ENCODE results near the gene NDRG2. TPM values are rescaled to one million over a fixed set of nuclear protein-coding genes. Genes with fewer than 3 reads are reported as not detected.
"Not testable (repeated sequence)": the region's sequence is repeated elsewhere in the genome, so short reads cannot be mapped to it uniquely, and the experiment has no call there.

Gene NDRG2
- total and polyA plus RNA-seq, 7 experiments from 2014 or later = 5.9 to 39.9 (median 35.1) TPM

GRCh38 chr14:21017528-21018245 is 7.2 kb downstream of the NDRG2 start:
- Histone ChIP-seq H3K9me3 (ENCODE audit: control insufficient read depth in 2 of 3, low read length in 3 of 3) (no peaks in the 10 kb centered on the region), H3K4me1 (ENCODE audit: control insufficient read depth in 2 of 2, insufficient read depth in 2 of 2, low read length in 2 of 2) (no peaks in the 10 kb centered on the region), H3K27me3 (ENCODE audit: control insufficient read depth in 2 of 2, insufficient read depth in 2 of 2, low read length in 2 of 2) (no peaks in the 10 kb centered on the region), H3K36me3 (ENCODE audit: control insufficient read depth in 2 of 3, insufficient read depth in 3 of 3, low read length in 3 of 3) (peaks cover 0 to 42% (median 4%) of the 10 kb centered on the region in 3 experiments), H3K4me3 (ENCODE audit: low read length) (no peak overlapping the region), H3K27ac (ENCODE audit: low read depth, low read length) (no peak overlapping the region)
- Mint-ChIP-seq H3K36me3 (peaks cover 0 to 39% (median 19%) of the 10 kb centered on the region in 5 donors), H3K4me1 (peaks cover 2 to 11% (median 6%) of the 10 kb centered on the region in 7 donors), H3K27me3 (peaks cover 0 to 23% (median 4%) of the 10 kb centered on the region in 5 donors), H3K9me3 (no peaks in the 10 kb centered on the region), H3K27ac (no peak overlapping the region), H3K4me3 (no peak overlapping the region)
- CTCF ChIA-PET = interaction anchor here (7.3 to 12.0 kb wide), 4 partner anchors 15 to 89 kb away, joined by 99 to 178 read pairs (median 145); partner anchors contain the start of genes RNASE13, RNASE7 and TPPP2
- no peak for DNase-seq
- POLR2A ChIA-PET = interaction anchor here (0.5 kb wide), 1 partner anchor 363 kb away, joined by 8 read pairs; no protein-coding TSS in a partner anchor
- intact Hi-C loops (cut with micrococcal nuclease) = no loop called here
- peak; percentile 20 for ATAC-seq

GRCh38 chr14:21016413-21017190 is 8.3 kb downstream of the NDRG2 start:
- Histone ChIP-seq H3K27ac (ENCODE audit: low read depth, low read length) (no peak overlapping the region), H3K4me1 (ENCODE audit: control insufficient read depth in 2 of 2, insufficient read depth in 2 of 2, low read length in 2 of 2) (no peaks in the 10 kb centered on the region), H3K27me3 (ENCODE audit: control insufficient read depth in 2 of 2, insufficient read depth in 2 of 2, low read length in 2 of 2) (no peaks in the 10 kb centered on the region), H3K4me3 (ENCODE audit: low read length) (no peak overlapping the region), H3K9me3 (ENCODE audit: control insufficient read depth in 2 of 3, low read length in 3 of 3) (no peaks in the 10 kb centered on the region), H3K36me3 (ENCODE audit: control insufficient read depth in 2 of 3, insufficient read depth in 3 of 3, low read length in 3 of 3) (peaks cover 0 to 41% (median 4%) of the 10 kb centered on the region in 3 experiments)
- peaks cover 0 to 38% (median 19%) of the 10 kb centered on the region in 5 donors for H3K36me3 Mint-ChIP-seq
- peaks cover 6 to 23% (median 15%) of the 10 kb centered on the region in 5 donors for H3K27me3 Mint-ChIP-seq
- intact Hi-C loops (cut with micrococcal nuclease) = no loop called here
- DNase-seq (no peak), ATAC-seq (no peak)
- peaks cover 0 to 5% (median 0%) of the 10 kb centered on the region in 7 donors for H3K4me1 Mint-ChIP-seq
- H3K9me3 Mint-ChIP-seq = no peaks in the 10 kb centered on the region
- H3K27ac Mint-ChIP-seq = peak overlapping the region in 1 of 9 donors; percentile 25
- CTCF ChIA-PET = interaction anchor here (3.7 to 12.0 kb wide), 5 partner anchors 13 to 90 kb away, joined by 21 to 178 read pairs (median 132); partner anchors contain the start of genes RNASE13, RNASE7 and TPPP2
- POLR2A ChIA-PET = interaction anchor here (2.8 kb wide), 1 partner anchor 23 kb away, joined by 21 read pairs; no protein-coding TSS in a partner anchor
- H3K4me3 Mint-ChIP-seq = no peak overlapping the region

GRCh38 chr14:21015312-21015711 is 9.5 kb downstream of the NDRG2 start:
- H3K9me3 ChIP-seq (ENCODE audit: control insufficient read depth in 2 of 3, low read length in 3 of 3) = no peaks in the 10 kb centered on the region
- no peaks in the 10 kb centered on the region for H3K4me1 ChIP-seq (ENCODE audit: control insufficient read depth in 2 of 2, insufficient read depth in 2 of 2, low read length in 2 of 2)
- H3K4me1 Mint-ChIP-seq = peaks cover 0 to 5% (median 0%) of the 10 kb centered on the region in 7 donors
- H3K9me3 Mint-ChIP-seq = no peaks in the 10 kb centered on the region
- no peak overlapping the region for H3K27ac ChIP-seq (ENCODE audit: low read depth, low read length)
- H3K27me3 Mint-ChIP-seq = peaks cover 12 to 29% (median 21%) of the 10 kb centered on the region in 5 donors
- H3K36me3 Mint-ChIP-seq = peaks cover 0 to 27% (median 10%) of the 10 kb centered on the region in 5 donors
- ChIA-PET CTCF (interaction anchor here (0.6 to 12.0 kb wide), 27 partner anchors 8 to 200 kb away, joined by 3 to 178 read pairs (median 6); partner anchors contain the start of genes METTL17, RNASE13, RNASE7 and TMEM253), POLR2A (interaction anchor here (0.7 to 2.8 kb wide), 7 partner anchors 8 to 480 kb away, joined by 3 to 24 read pairs (median 6); no protein-coding TSS in a partner anchor)
- no peak for DNase-seq
- ATAC-seq = peak; percentile 42
- H3K27me3 ChIP-seq (ENCODE audit: control insufficient read depth in 2 of 2, insufficient read depth in 2 of 2, low read length in 2 of 2) = no peaks in the 10 kb centered on the region
- no peak overlapping the region for H3K4me3 ChIP-seq (ENCODE audit: low read length)
- intact Hi-C loops (cut with micrococcal nuclease) = loop anchor here (2.0 kb wide), 2 partner anchors 51 to 53 kb away; no protein-coding TSS in a partner anchor
- peaks cover 0 to 28% (median 4%) of the 10 kb centered on the region in 3 experiments for H3K36me3 ChIP-seq (ENCODE audit: control insufficient read depth in 2 of 3, insufficient read depth in 3 of 3, low read length in 3 of 3)
- H3K27ac Mint-ChIP-seq = no peak overlapping the region
- no peak overlapping the region for H3K4me3 Mint-ChIP-seq

- H3K36me3 ChIP-seq (ENCODE audit: control insufficient read depth in 2 of 3, insufficient read depth in 3 of 3, low read length in 3 of 3) = peaks cover 0 to 25% (median 4%) of the 10 kb centered on the region in 3 experiments
- ChIA-PET POLR2A (interaction anchor here (0.7 to 2.8 kb wide), 8 partner anchors 9 to 92 kb away, joined by 3 to 24 read pairs (median 6); no protein-coding TSS in a partner anchor), CTCF (interaction anchor here (0.6 to 12.0 kb wide), 25 partner anchors 8 to 201 kb away, joined by 3 to 178 read pairs (median 6); partner anchors contain the start of genes METTL17, RNASE13, RNASE7 and TMEM253)
- DNase-seq = peak; percentile 56 to 82 (median 76)
- H3K27ac ChIP-seq (ENCODE audit: low read depth, low read length) = no peak overlapping the region
- H3K9me3 Mint-ChIP-seq = no peaks in the 10 kb centered on the region
- no peaks in the 10 kb centered on the region for H3K9me3 ChIP-seq (ENCODE audit: control insufficient read depth in 2 of 3, low read length in 3 of 3)
- H3K4me3 Mint-ChIP-seq = no peak overlapping the region
- peaks cover 12 to 29% (median 21%) of the 10 kb centered on the region in 5 donors for H3K27me3 Mint-ChIP-seq
- H3K4me1 ChIP-seq (ENCODE audit: control insufficient read depth in 2 of 2, insufficient read depth in 2 of 2, low read length in 2 of 2) = no peaks in the 10 kb centered on the region
- peaks cover 0 to 5% (median 0%) of the 10 kb centered on the region in 7 donors for H3K4me1 Mint-ChIP-seq
- no peak overlapping the region for H3K4me3 ChIP-seq (ENCODE audit: low read length)
- peak; percentile 88 for ATAC-seq
- intact Hi-C loops (cut with micrococcal nuclease) = loop anchor here (1.0 to 2.0 kb wide), 6 partner anchors 11 to 90 kb away; partner anchors contain the start of gene NDRG2 (in 1 of the 2)
- peak overlapping the region in 1 of 9 donors; percentile 17 for H3K27ac Mint-ChIP-seq
- no peaks in the 10 kb centered on the region for H3K27me3 ChIP-seq (ENCODE audit: control insufficient read depth in 2 of 2, insufficient read depth in 2 of 2, low read length in 2 of 2)
- H3K36me3 Mint-ChIP-seq = peaks cover 0 to 26% (median 10%) of the 10 kb centered on the region in 5 donors
Measured at GRCh38 chr14:21014761-21015190, 10.1 kb downstream of the NDRG2 start.

- H3K4me3 Mint-ChIP-seq = no peak overlapping the region
- ChIA-PET POLR2A (interaction anchor here (0.8 kb wide), 1 partner anchor 34 kb away, joined by 3 read pairs; no protein-coding TSS in a partner anchor), CTCF (interaction anchor here (1.0 to 12.0 kb wide), 6 partner anchors 23 to 96 kb away, joined by 3 to 178 read pairs (median 68); partner anchors contain the start of genes RNASE13 and RNASE7)
- H3K9me3 Mint-ChIP-seq = no peaks in the 10 kb centered on the region
- H3K4me1 Mint-ChIP-seq = peaks cover 0 to 4% (median 0%) of the 10 kb centered on the region in 7 donors
- no peaks in the 10 kb centered on the region for H3K36me3 Mint-ChIP-seq
- Histone ChIP-seq H3K27ac (ENCODE audit: low read depth, low read length) (no peak overlapping the region), H3K4me1 (ENCODE audit: control insufficient read depth in 2 of 2, insufficient read depth in 2 of 2, low read length in 2 of 2) (no peaks in the 10 kb centered on the region), H3K36me3 (ENCODE audit: control insufficient read depth in 2 of 3, insufficient read depth in 3 of 3, low read length in 3 of 3) (no peaks in the 10 kb centered on the region), H3K27me3 (ENCODE audit: control insufficient read depth in 2 of 2, insufficient read depth in 2 of 2, low read length in 2 of 2) (no peaks in the 10 kb centered on the region), H3K4me3 (ENCODE audit: low read length) (no peak overlapping the region), H3K9me3 (ENCODE audit: control insufficient read depth in 2 of 3, low read length in 3 of 3) (no peaks in the 10 kb centered on the region)
- peaks cover 12 to 33% (median 24%) of the 10 kb centered on the region in 5 donors for H3K27me3 Mint-ChIP-seq
- ATAC-seq (no peak), DNase-seq (no peak)
- intact Hi-C loops (cut with micrococcal nuclease) = no loop called here
- no peak overlapping the region for H3K27ac Mint-ChIP-seq
Measured at GRCh38 chr14:21011136-21011535, 13.7 kb downstream of the NDRG2 start.

GRCh38 chr14:21009721-21010120 is 15.1 kb downstream of the NDRG2 start:
- POLR2A ChIA-PET = interaction anchor here (0.6 kb wide), 1 partner anchor 30 kb away, joined by 3 read pairs; no protein-coding TSS in a partner anchor
- H3K4me3 ChIP-seq (ENCODE audit: low read length); intact Hi-C loops (cut with micrococcal nuclease); H3K27ac ChIP-seq (ENCODE audit: low read depth, low read length); H3K36me3 ChIP-seq (ENCODE audit: control insufficient read depth in 2 of 3, insufficient read depth in 3 of 3, low read length in 3 of 3); H3K9me3 Mint-ChIP-seq; H3K27ac Mint-ChIP-seq; ATAC-seq; DNase-seq; H3K4me1 ChIP-seq (ENCODE audit: control insufficient read depth in 2 of 2, insufficient read depth in 2 of 2, low read length in 2 of 2); H3K27me3 ChIP-seq (ENCODE audit: control insufficient read depth in 2 of 2, insufficient read depth in 2 of 2, low read length in 2 of 2); H3K4me3 Mint-ChIP-seq; H3K9me3 ChIP-seq (ENCODE audit: control insufficient read depth in 2 of 3, low read length in 3 of 3); H3K36me3 Mint-ChIP-seq; H3K4me1 Mint-ChIP-seq: not testable (repeated sequence)
- CTCF ChIA-PET = interaction anchor here (1.0 to 12.0 kb wide), 2 partner anchors 31 to 82 kb away, joined by 3 to 178 read pairs; partner anchors contain the start of gene RNASE7
- peaks cover 12 to 33% (median 24%) of the 10 kb centered on the region in 5 donors for H3K27me3 Mint-ChIP-seq
